Glutamatergic neuron (in vitro differentiated cells): ENCODE measurements around the gene SLC25A29. TPM values are rescaled to one million over a fixed set of nuclear protein-coding genes. Genes with fewer than 3 reads are reported as not detected.

Experiments used
- DNase-seq: peaks from one replicate; pipeline ENCODE4 v3.0.0; 2022
- H3K27ac Mint-ChIP-seq: one replicate; pipeline ENCODE4 v1.8.0; 2020; ENCODE audit warnings: mild to moderate bottlenecking, mixed read lengths, inconsistent platforms; ENCODE audit not compliant: unreplicated experiment
- H3K27me3 Mint-ChIP-seq: one replicate; pipeline ENCODE4 v1.8.0; 2020; ENCODE audit warnings: mild to moderate bottlenecking, moderate library complexity, mixed read lengths, inconsistent platforms; ENCODE audit not compliant: unreplicated experiment
- H3K36me3 Mint-ChIP-seq: one replicate; pipeline ENCODE4 v1.8.0; 2020; ENCODE audit warnings: mild to moderate bottlenecking, mixed read lengths, inconsistent platforms; ENCODE audit not compliant: unreplicated experiment
- H3K4me1 Mint-ChIP-seq: one replicate; pipeline ENCODE4 v1.8.0; 2020; ENCODE audit warnings: mild to moderate bottlenecking, low read depth, mixed read lengths, inconsistent platforms; ENCODE audit not compliant: unreplicated experiment
- H3K4me3 Mint-ChIP-seq: one replicate; pipeline ENCODE4 v1.8.0; 2020; ENCODE audit warnings: mild to moderate bottlenecking, mixed read lengths, inconsistent platforms; ENCODE audit not compliant: unreplicated experiment
- H3K9me3 Mint-ChIP-seq: one replicate; pipeline ENCODE4 v1.8.0; 2020; ENCODE audit warnings: mild to moderate bottlenecking, moderate library complexity, mixed read lengths, inconsistent platforms; ENCODE audit not compliant: unreplicated experiment
- CTCF ChIP-seq: fragments of 200-600 bp; sonication (generic); IDR thresholded peaks from one replicate; pipeline ENCODE4 v1.5.0; 2021; ENCODE audit not compliant: partially characterized antibody, unreplicated experiment
- total RNA-seq: library from RNA; stranded (reverse); fragmentation: NEBNext Ultra II Directional; extraction: Animal tissue kit (Norgen Biotek cat#: 25700); gene quantifications from one replicate; pipeline ENCODE4 v1.2.1, GENCODE V29; 2021; ENCODE audit not compliant: unreplicated experiment

The SLC25A29 gene
- total RNA-seq, 1 donor from 2014 or later: 409 TPM

- Mint-ChIP-seq H3K4me1 (peaks cover 13% of the 10 kb centered on the region), H3K27ac (peak overlapping the region; percentile 33), H3K4me3 (no peak overlapping the region), H3K27me3 (peaks cover 11% of the 10 kb centered on the region), H3K36me3 (no peaks in the 10 kb centered on the region), H3K9me3 (peaks cover 3% of the 10 kb centered on the region)
- DNase-seq: no peak
- no peak for TF ChIP-seq CTCF
Measured at GRCh38 chr14:100282083-100282350, 24.2 kb downstream of the SLC25A29 start.

GRCh38 chr14:100281286-100282082 lies 24.8 kb downstream of the SLC25A29 start:
- Mint-ChIP-seq H3K27me3 (peaks cover 11% of the 10 kb centered on the region), H3K27ac (no peak overlapping the region), H3K4me1 (peaks cover 12% of the 10 kb centered on the region), H3K9me3 (peaks cover 3% of the 10 kb centered on the region), H3K4me3 (no peak overlapping the region), H3K36me3 (no peaks in the 10 kb centered on the region)
- TF ChIP-seq CTCF: no peak
- DNase-seq: no peak

GRCh38 chr14:100279563-100279962 lies 26.7 kb downstream of the SLC25A29 start:
- Mint-ChIP-seq H3K4me3 (no peak overlapping the region), H3K9me3 (no peaks in the 10 kb centered on the region), H3K4me1 (peaks cover 15% of the 10 kb centered on the region), H3K27me3 (peaks cover 6% of the 10 kb centered on the region), H3K27ac (no peak overlapping the region), H3K36me3 (no peaks in the 10 kb centered on the region)
- no peak for DNase-seq
- TF ChIP-seq CTCF: no peak

- TF ChIP-seq CTCF: no peak
- Mint-ChIP-seq H3K9me3 (no peaks in the 10 kb centered on the region), H3K27ac (no peak overlapping the region), H3K27me3 (peaks cover 6% of the 10 kb centered on the region), H3K4me3 (no peak overlapping the region), H3K36me3 (no peaks in the 10 kb centered on the region), H3K4me1 (peaks cover 15% of the 10 kb centered on the region)
- no peak for DNase-seq
Measured at GRCh38 chr14:100279133-100279532, 27.1 kb downstream of the SLC25A29 start.

GRCh38 chr14:100278702-100279101 lies 27.5 kb downstream of the SLC25A29 start:
- no peak overlapping the region for H3K4me3 Mint-ChIP-seq
- DNase-seq: no peak
- no peaks in the 10 kb centered on the region for H3K36me3 Mint-ChIP-seq
- H3K27me3 Mint-ChIP-seq: peaks cover 6% of the 10 kb centered on the region
- H3K9me3 Mint-ChIP-seq: no peaks in the 10 kb centered on the region
- H3K27ac Mint-ChIP-seq: no peak overlapping the region
- H3K4me1 Mint-ChIP-seq: peaks cover 15% of the 10 kb centered on the region
- no peak for TF ChIP-seq CTCF
